HG02885 (cell line): Measurements from ENCODE around the gene SPSB4.
"Not testable (repeated sequence)": the region's sequence is repeated elsewhere in the genome, so short reads cannot be mapped to it uniquely, and the experiment has no call there.

Experiments
- ATAC-seq: cut with Tn5 transposase; IDR thresholded peaks from one replicate; pipeline ENCODE4 v1.9.1; 2021; ENCODE audit warnings: mild to moderate bottlenecking; ENCODE audit not compliant: unreplicated experiment, poor library complexity

The SPSB4 gene

DNA sequence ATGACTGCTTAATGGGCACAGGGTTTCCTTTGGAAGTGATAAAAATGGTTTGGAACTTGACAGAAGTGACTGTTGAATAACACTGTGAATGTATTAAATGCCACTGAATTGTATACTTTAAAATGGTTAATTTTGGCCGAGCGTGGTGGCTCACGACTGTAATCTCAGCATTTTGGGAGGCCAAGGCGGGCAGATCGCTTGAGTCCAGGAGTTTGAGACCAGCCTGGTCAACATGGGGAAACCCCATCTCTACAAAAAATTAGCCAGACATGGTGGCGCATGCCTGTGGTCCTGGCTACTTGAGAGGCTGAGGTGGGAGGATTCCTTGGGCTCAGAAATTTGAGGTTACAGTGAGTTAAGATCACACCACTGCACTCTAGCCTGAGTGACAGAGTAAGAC lies 62.5 kb downstream of the SPSB4 start:
- not testable (repeated sequence) for ATAC-seq

- no peak for ATAC-seq
Observed at GRCh38 chr3:141114179-141114745, 63.1 kb downstream of the SPSB4 start.

- ATAC-seq = no peak
Observed at GRCh38 chr3:141114816-141115460, 63.8 kb downstream of the SPSB4 start.

- ATAC-seq = no peak
Observed at GRCh38 chr3:141115789-141116541, 64.8 kb downstream of the SPSB4 start.

GRCh38 chr3:141116721-141117120 lies 65.6 kb downstream of the SPSB4 start:
- no peak for ATAC-seq

DNA sequence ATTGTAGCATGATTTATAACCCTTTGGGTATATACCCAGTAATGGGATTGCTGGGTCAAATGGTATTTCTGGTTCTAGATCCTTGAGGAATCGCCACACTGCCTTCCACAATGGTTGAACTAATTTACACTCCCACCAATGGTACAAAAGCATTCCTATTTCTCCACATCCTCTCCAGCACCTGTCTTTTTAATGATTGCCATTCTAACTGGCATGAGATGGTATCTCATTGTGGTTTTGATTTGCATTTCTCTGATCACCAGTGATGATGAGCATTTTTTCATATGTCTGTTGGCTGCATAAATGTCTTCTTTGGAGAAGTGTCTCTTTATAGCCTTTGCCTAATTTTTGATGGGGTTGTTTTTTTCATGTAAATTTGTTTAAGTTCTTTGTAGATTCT lies 66.8 kb downstream of the SPSB4 start:
- not testable (repeated sequence) for ATAC-seq

DNA sequence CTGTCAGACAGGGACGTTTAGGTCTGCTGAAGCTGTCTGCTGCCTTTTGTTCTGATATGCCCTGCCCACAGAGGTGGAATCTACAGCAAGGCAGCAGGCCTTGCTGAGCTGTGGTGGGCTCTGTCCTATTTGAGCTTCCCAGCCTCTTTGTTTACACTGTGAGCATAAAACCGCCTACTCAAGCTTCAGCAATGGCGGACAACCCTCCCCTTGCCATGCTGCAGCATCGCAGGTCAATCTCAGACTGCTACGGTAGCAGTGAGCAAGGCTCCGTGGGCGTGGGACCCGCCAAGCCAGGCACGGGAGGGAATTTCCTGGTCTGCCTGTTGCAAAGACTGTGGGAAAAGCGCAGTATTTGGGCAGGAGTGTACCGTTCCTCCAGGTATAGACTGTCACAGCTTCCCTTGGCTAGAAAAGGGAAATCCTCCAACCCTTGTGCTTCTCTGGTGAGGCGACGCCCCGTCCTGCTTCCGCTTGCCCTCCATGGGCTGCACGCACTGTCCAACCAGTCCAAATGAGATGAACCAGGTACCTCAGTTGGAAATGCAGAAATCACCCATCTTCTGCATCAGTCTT lies 71.4 kb downstream of the SPSB4 start:
- no peak for ATAC-seq

GRCh38 chr3:141123677-141124410 lies 72.7 kb downstream of the SPSB4 start:
- ATAC-seq = no peak

- ATAC-seq = no peak
Observed at GRCh38 chr3:141124715-141125114, 73.6 kb downstream of the SPSB4 start.

- ATAC-seq = no peak
Observed at GRCh38 chr3:141125351-141125750, 74.2 kb downstream of the SPSB4 start.

GRCh38 chr3:141126661-141127343 lies 75.7 kb downstream of the SPSB4 start:
- no peak for ATAC-seq

- ATAC-seq = no peak
Observed at GRCh38 chr3:141127344-141128125, 76.4 kb downstream of the SPSB4 start.

DNA sequence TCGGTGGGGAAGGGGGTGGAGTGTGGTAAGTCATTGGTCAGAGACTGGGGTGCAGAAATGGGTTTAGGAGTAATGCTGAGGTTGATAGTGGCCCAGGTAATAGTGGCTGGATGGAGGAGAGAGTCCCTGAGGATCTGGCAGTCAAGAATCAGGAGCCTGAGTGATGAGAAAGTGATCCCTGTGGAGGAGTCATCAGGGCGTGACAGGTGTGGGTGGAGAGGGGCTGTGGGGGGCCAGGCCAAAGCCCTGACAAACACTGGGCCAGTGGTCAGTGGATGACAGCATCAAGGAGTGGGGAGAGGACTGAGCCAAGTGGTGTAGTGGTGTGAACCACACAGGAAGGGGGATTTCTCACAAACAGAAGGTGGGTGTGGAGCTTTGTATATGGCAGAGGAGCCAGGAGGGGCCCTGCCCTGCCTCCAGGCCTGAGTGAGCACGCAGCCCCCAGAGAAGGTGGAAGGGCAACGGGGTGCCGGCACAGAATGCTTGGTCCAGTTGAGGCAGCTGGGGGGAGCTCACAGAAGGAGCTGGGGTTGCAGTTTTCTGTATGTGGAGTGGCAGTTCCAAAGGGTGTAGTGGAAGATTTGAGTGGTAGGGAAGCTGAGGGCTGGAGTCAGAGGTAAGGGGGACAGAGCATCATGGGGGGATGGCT lies 77.1 kb downstream of the SPSB4 start:
- ATAC-seq = no peak

DNA sequence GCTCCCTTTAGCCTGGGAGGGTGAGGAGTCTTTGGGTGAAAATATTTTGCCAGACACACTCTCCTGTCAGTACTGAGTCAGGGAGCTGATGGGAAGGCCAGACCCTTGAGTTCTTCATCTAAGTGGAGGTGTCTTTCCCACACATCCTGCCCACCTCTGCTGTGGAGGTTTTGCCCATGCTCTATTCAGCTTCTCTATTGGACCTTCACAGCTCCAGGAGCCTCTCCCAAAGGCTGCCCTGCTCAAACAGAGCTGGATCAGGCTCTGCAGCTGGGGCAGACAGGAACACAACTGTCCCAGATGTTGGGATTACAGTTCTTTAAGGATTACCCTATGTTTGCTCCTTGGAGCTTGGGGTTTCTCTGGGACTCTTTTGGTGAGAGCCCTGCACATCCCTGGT lies 77.9 kb downstream of the SPSB4 start:
- ATAC-seq = no peak

GRCh38 chr3:141129541-141130011 lies 78.4 kb downstream of the SPSB4 start:
- ATAC-seq = no peak

- ATAC-seq = no peak
Observed at GRCh38 chr3:141143517-141143916, 92.4 kb downstream of the SPSB4 start.

GRCh38 chr3:141146979-141147470 lies 95.9 kb downstream of the SPSB4 start:
- no peak for ATAC-seq

- no peak for ATAC-seq
Observed at GRCh38 chr3:141147657-141148056, 96.5 kb downstream of the SPSB4 start.

DNA sequence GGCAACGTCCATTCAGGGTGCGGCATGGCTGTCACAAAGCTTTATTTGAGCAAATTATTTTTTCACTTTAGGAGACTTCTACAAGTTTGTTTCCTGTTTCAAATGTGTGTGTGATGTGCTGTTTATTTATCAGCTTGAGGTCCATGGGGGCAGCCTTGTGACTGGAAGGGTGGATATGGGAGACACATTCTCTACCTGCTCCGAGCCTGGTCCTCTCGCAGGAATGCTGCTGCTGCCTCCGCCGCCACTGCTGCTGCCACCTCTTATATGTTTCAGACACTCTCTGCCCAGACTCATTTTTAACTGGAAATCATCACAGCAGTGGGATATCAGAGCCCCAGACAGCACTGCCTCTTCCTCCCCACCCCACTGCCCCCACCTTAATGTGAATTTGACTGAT lies 97.0 kb downstream of the SPSB4 start:
- ATAC-seq = no peak
